RWPE1 (cell line): ENCODE results near the gene PMS2.
"Not testable (repeated sequence)": the region's sequence is repeated elsewhere in the genome, so short reads cannot be mapped to it uniquely, and the experiment has no call there.

Experiments used
- CTCF ChIA-PET: fragments of 350-600 bp; sonication (Branson Sonifier 250); formaldehyde crosslinking; extraction: SDS; loops from one replicate; lab custom pipeline; 2021; lab: Yijun Ruan, JAX
- POLR2A ChIA-PET: fragments of 400-600 bp; formaldehyde crosslinking; extraction: SDS; loops from one replicate; lab custom pipeline; 2020; ENCODE audit warnings: antibody characterized with exemption; ENCODE audit not compliant: low non-redundant PET; lab: Yijun Ruan, JAX
- DNase-seq: peaks from one replicate; pipeline ENCODE4 v3.0.0; 2012; ENCODE audit warnings: low spot score
- H3K27ac ChIP-seq: fragments of 450-650 bp; 2 replicates; pipeline ENCODE4 v1.5.1; 2017
- TF ChIP-seq, protein P1 (sequence below): fragments of 450-650 bp; conservative IDR thresholded peaks from 2 replicates; pipeline ENCODE4 v1.5.1; 2017; ENCODE audit warnings: low read depth, mild to moderate bottlenecking

PMS2 gene

DNA sequence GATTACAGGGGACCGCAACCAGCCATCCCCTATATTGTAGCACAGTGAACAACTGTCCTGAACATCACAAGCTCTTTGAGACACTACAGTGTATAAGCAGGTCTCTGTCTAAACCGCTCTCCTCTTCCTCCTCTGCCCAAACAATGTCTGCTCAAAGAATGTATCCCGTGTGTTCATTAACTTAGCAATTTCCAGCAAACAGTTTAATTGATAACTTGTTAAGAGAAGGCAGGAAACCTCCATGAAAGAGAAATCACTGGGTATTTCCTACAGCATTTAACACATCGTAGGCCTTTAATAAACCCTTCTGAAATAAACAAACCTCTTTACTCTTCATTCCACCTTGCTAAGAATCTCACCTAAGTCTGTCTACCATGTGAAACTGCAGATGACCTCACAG lies 1.5 kb downstream of the PMS2 start:
- TF ChIP-seq, protein P1, sequence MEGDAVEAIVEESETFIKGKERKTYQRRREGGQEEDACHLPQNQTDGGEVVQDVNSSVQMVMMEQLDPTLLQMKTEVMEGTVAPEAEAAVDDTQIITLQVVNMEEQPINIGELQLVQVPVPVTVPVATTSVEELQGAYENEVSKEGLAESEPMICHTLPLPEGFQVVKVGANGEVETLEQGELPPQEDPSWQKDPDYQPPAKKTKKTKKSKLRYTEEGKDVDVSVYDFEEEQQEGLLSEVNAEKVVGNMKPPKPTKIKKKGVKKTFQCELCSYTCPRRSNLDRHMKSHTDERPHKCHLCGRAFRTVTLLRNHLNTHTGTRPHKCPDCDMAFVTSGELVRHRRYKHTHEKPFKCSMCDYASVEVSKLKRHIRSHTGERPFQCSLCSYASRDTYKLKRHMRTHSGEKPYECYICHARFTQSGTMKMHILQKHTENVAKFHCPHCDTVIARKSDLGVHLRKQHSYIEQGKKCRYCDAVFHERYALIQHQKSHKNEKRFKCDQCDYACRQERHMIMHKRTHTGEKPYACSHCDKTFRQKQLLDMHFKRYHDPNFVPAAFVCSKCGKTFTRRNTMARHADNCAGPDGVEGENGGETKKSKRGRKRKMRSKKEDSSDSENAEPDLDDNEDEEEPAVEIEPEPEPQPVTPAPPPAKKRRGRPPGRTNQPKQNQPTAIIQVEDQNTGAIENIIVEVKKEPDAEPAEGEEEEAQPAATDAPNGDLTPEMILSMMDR: no peak
- peak overlapping the region; percentile 92; the same call in 1 of the 2 replicates for H3K27ac ChIP-seq
- CTCF ChIA-PET: no interaction called here
- DNase-seq: no peak
- POLR2A ChIA-PET: no interaction called here

DNA sequence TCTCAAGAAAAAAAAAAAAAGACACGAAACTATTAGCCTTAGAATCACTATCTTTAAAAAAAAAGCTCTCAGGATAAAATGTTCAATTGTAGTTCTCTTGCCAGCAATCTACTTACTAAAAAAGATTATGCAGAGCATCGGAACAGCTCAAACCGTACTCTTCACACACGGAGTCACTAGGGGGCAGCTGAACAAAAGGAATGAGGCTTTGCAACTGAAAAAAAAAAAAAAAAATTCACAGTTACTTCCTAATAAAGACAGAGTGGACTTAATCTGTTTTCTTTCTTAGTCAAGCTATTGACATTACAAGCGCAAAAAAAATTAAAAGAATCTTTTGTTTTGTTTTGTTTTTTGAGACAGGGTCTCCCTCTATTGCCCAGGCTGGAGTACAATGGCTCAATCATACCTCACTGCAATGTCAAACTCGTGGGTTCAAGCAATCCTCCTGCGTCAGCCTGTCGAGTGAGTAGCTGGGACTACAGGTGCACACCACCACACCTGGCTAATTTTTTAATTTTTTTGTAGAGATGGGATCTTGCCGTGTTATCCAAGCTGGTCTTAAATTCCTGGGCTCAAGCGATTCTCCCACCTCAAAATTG lies 11.5 kb downstream of the PMS2 start:
- CTCF ChIA-PET: interaction anchor here (0.5 to 1.7 kb wide), 13 partner anchors 11 to 477 kb away, joined by 3 to 7 read pairs (median 4); partner anchors contain the start of genes AIMP2 and PMS2
- DNase-seq: peak; percentile 52

DNA sequence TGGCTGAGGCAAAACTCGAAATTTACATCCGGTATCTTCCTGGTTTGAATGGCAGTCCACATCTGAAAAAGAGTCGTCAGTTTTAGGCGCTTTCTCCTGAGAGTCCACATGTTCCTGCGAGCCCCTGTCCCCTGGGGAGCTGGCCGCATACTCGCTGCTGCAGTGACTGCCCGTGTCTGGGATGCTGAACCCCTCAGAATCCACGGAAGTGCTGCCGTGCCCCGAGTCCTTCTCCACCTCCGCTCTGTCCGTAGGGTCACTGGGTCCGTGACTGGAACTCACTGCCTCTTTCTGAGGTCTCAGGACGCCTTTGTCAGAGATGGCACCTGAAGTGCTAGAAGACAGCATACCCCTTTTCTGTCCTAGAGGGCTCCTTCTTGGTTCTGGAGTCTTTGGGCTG lies 21.8 kb downstream of the PMS2 start:
- POLR2A ChIA-PET, CTCF ChIA-PET, DNase-seq, H3K27ac ChIP-seq: not testable (repeated sequence)

More for the DNA sequence above, 11.5 kb downstream of the PMS2 start:
- POLR2A ChIA-PET: no interaction called here
- TF ChIP-seq, protein P1: peak; percentile 66
- peak overlapping the region; percentile 93; the same call in 1 of the 2 replicates for H3K27ac ChIP-seq

DNA sequence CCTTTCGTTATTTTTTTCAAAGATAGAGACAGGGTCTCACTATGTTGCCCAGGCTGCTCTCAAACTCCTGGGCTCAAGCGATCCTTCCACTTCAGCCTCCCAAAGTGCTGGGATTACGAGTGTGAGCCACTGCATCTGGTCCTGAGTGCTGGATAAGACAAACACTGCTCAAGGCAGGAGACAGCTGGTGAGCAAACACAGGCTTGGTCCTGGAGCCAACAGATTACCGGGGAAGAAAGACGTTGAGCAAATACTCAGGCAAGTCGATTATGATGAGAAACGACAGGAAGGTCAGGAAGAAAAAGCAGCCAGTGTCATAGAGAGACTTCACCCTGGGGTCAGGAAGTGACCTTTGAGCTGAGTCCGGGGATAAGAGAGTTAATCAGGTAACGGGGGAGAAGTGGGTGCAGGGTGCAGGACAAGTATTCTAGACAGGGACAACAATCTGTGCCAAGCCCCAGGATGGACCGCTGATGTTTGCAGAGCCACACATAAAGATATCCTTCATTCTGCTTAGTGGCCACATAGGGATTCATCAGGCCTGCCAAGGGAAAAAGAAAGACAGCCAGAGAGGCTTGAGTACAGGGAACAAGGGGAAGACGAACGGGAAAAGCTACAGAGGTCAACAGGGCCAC lies 29.1 kb downstream of the PMS2 start:
- POLR2A ChIA-PET, CTCF ChIA-PET, DNase-seq, H3K27ac ChIP-seq: not testable (repeated sequence)

DNA sequence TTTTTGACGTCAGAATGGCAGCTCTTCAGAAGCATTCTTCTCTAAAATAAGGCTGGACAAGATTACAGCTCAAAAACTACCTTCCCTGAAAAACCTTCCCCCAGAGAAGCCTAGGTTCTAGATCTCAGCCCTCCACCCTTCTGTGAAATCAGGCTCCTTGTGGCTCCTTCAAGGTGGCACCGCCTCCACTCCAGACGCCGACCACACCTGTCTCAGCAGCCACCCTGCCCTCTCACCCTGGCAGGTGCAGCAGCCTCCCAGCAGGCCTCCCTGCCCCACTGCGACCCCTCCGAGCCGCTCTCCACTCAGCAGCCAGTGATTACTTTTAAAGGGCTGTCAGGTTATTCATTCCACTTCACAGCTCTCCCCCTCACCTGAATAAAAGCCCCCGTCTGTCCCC lies 35.3 kb downstream of the PMS2 start:
- DNase-seq, CTCF ChIA-PET, POLR2A ChIA-PET, H3K27ac ChIP-seq: not testable (repeated sequence)

DNA sequence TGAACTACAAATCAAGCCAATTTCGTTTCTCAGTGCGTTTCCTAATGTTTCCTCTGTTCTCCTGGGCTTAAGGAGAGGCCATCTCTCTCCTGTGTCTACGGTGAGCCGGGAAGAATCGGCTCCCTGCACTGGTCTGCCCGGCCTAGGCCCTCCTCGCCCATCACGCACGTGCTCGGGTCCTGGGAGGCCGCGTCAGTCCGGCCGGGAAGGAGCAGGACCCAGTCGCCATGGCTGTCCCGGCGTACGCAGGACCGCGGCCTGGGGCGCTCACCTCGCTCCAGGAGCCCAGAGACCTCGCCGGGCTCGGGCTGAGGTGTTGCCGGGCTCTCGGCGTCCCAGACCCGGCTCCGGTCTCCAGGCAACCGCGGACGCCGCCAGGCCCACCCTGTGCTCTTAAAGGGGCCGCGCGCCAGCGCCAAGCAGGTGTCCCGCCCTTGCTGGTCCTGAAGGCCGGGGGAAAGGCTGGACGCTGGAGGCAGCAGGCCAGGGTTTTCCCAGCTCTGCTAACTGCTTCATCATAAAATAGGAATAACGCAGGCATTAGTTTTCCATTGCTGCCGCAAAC lies 38.4 kb downstream of the PMS2 start, which contains the start of gene RSPH10B:
RSPH10B (minus strand) TSS at position 343 of the 565 bp plus-strand sequence. CDS start 3,573 bp downstream, outside the sequence.
- H3K27ac ChIP-seq, CTCF ChIA-PET, DNase-seq, POLR2A ChIA-PET: not testable (repeated sequence)

DNA sequence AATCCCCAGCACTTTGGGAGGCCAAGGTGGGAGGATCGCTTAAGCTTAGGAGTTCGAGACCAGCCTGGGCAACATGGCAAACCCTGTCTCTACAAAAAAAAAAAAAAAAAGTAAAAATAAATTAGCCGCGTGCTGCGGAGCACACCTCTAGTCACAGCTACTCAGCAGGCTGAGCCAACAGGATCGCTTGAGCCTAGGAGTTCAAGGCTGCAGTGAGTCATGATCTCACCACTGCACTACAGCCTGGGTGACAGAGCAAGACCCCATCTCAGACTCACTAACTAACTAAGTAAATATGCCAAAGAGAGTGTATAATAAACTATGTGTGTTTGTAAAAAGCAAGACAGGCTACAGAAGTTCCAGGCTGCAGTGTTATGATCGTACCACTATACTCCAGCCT lies 45.0 kb downstream of the PMS2 start:
- POLR2A ChIA-PET, DNase-seq, H3K27ac ChIP-seq, CTCF ChIA-PET: not testable (repeated sequence)

DNA sequence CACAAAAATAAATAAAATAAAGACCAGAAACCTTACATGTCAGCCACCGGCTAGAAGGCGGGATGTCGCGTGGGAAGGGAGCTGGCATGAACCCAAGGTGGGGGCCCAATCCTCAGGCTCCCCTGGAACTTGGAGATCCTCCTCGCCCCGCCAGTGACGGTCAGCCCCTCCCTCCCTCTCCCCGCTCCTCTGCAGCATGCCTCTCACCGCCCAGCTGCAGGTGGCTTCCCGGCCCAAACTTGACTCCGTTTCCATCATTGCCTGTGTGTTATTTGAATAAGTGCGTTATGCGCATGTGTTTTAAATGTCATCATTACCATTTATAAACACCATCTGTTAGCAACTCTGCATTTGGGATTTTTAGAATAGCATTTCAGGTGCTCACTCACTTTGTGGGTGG lies 45.6 kb downstream of the PMS2 start:
- POLR2A ChIA-PET, H3K27ac ChIP-seq, CTCF ChIA-PET, DNase-seq: not testable (repeated sequence)

DNA sequence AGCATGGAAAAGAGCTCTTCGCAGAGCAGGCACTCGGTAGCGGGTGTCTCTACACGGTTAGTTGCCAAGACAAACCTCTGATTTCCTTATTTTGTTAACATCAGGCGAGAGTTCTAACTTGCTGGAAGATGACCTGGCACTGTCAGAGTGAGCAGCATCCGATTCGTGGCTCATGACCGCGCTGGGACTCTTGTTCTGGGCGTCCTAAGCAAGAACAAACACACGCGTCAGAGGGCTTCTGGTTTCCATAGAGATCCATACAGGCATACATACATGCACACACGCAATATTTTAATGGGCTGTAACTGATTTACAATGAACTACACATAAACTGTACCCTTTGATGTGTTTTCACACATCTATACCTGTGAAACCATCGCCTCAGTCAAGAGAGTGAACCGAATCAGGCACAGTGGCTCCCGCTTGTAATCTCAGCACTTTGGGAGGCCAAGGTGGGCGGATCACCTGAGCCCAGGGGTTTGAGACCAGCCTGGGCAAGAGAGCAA lies 73.9 kb downstream of the PMS2 start:
- POLR2A ChIA-PET, DNase-seq, H3K27ac ChIP-seq, CTCF ChIA-PET: not testable (repeated sequence)

DNA sequence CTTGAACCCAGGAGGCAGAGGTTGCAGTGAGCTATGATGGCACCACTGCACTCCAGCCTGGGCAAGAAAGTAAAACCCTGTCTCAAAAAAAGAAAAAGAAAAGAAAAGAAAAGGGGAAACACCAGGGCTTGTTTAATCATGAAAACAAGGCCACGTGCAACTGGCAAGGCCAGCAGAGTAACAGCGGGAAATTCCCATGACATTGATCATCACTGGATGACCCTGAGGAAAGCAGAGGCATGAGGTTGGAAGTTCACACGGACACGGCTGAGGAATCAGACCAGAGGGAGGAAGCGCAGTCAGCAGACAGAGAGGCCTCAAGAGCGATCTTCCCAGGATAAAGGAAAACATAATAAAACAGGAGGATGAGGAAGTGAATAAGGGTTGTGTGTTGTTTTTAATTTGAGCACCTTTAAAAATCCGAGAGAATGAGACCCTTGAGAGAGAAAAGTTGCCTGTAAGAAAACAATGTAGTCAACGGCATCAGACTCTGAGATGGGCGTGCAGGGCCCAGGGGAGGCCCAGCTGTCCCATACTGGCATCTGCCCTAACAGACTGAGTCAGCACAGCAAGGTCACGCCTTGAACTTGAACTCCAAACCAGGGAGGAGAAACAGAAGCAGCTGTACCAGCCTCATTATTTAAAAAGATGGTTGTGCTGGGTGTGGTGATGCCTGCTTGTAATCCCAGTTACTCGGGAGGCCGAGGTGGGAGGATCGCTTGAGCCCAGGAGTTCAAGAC lies 76.8 kb downstream of the PMS2 start:
- H3K27ac ChIP-seq, POLR2A ChIA-PET, DNase-seq, CTCF ChIA-PET: not testable (repeated sequence)

DNA sequence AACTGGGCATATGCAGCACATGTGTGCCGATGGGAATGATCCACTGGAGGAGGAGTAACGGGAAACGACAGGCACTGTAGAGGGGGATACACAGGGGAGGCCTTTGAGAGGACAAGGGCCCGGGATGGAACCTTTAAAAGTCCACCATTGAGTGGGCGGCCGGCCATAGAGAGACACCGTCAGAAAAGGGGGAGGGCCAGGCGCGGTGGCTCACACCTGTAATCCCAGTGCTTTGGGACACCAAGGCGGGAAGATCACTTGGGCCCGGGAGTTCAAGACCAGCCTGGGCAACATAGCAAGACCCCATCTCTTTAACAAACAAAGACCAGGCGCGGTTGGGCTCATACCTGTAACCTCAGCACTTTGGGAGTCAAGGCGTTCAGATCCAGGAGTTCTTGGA lies 77.6 kb downstream of the PMS2 start:
- CTCF ChIA-PET, POLR2A ChIA-PET, DNase-seq, H3K27ac ChIP-seq: not testable (repeated sequence)

DNA sequence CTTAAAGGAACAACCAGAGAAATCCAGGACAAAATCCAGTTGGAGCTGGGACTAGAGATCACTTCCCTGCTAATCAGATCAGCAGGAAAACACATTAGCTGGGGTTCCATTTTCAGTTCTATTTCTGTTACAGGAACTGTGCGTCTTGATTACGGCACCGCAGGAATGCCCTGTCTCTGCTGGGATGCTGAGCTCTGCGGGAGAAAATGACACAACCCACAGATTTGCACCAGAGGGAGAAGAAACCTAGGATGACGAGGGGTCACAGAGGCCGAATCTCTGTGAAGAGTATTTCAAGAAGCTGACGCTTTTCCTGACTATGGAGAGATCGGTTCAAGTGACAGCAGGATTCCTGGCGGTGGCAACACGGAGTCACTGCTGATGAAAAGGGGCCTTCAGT lies 78.6 kb downstream of the PMS2 start:
- POLR2A ChIA-PET, CTCF ChIA-PET, DNase-seq, H3K27ac ChIP-seq: not testable (repeated sequence)

DNA sequence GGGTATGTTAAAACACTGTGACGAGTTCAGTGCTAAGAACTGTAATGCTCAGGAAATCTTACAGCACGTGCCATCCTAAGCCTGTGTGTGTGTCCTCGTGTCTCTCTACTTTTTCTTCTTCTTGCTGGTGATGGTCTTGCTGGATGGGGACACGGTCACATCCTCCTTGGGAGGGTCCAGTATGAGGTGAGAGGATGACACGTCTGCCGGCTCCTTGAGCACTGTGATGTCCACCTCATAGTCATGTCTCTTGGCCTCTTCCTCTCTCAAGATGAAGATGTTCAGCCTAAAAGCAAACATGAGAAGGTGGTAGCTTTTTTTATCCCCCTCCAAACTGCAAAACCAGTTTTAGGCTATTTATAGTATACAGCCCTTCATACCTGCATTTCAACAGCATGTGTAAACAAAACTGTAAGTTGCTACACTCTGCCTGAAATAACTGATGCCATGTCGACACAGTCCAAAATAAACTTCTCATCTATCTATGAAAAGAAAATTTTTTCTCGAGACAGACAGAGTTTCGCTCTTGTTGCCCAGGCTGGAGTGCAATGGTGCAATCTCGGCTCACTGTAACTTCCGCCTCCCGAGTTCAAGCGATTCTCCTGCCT lies 82.5 kb downstream of the PMS2 start:
- CTCF ChIA-PET, POLR2A ChIA-PET, H3K27ac ChIP-seq, DNase-seq: not testable (repeated sequence)

DNA sequence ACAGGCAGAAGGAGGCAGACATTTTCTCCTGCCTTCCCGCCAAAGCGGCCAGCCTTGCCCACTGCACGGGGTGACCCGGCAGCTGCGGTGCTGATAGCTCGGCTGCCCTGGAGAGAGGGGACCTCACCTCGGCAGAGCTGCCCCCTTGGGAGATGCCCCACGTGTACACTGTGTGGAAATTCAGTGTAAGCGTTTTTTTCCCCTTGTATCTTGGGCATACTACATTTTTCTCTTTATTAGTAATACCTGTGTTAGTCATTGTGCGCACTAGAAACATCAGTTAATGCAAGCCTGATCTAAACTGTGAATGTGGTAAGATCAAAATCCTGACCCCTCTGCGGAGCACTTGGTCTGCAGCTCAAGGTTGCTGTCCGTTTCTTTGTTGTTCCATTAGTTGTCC lies 84.2 kb downstream of the PMS2 start:
- DNase-seq, CTCF ChIA-PET, H3K27ac ChIP-seq, POLR2A ChIA-PET: not testable (repeated sequence)
